HepG2 (cell line): ENCODE results near the gene UBE2H. TPM values are rescaled to one million over a fixed set of nuclear protein-coding genes. Genes with fewer than 3 reads are reported as not detected.

Experiments
- ETS1 ChIP-seq: sonication (generic); formaldehyde crosslinking; IDR thresholded peaks from 2 replicates; pipeline ENCODE4 v1.4.0; 2020; ENCODE audit warnings: missing genetic modification reagents
- FOXK1 ChIP-seq: sonication (generic); formaldehyde crosslinking; IDR thresholded peaks from 2 replicates; pipeline ENCODE4 v1.4.0; 2020; ENCODE audit warnings: low read depth, missing genetic modification reagents, borderline replicate concordance
- GABPA ChIP-seq, 2 experiments: IDR thresholded peaks; 2 replicates each; pipeline ENCODE4 v1.6.1; 2011 to 2016; ENCODE audit warnings: low read depth in 2 of 2, low read length in 1 of 2, missing biosample characterization in 1 of 2, missing genetic modification characterization in 1 of 2
- POLR2A ChIP-seq, 2 experiments: IDR thresholded peaks; 2 replicates each; pipeline ENCODE4 v1.6.1; 2011; ENCODE audit warnings: low read depth in 2 of 2, low read length in 2 of 2, mild to moderate bottlenecking in 1 of 2, moderate library complexity in 1 of 2; ENCODE audit not compliant: insufficient read depth in 1 of 2
- THAP11 ChIP-seq: IDR thresholded peaks from 2 replicates; pipeline ENCODE4 v1.6.1; 2016; ENCODE audit warnings: missing biosample characterization, missing genetic modification reagents
- ZNF318 ChIP-seq: sonication (generic); formaldehyde crosslinking; IDR thresholded peaks from 2 replicates; pipeline ENCODE4 v1.4.0; 2020; ENCODE audit warnings: mild to moderate bottlenecking, missing genetic modification reagents
- ZNF484 ChIP-seq: sonication (generic); formaldehyde crosslinking; IDR thresholded peaks from 2 replicates; pipeline ENCODE4 v1.5.1; 2020; ENCODE audit warnings: mild to moderate bottlenecking, low read depth, missing genetic modification reagents, borderline replicate concordance
- ZNF746 ChIP-seq: sonication (generic); formaldehyde crosslinking; IDR thresholded peaks from 2 replicates; pipeline ENCODE4 v1.8.0; 2022; ENCODE audit warnings: mild to moderate bottlenecking, missing genetic modification reagents
- ZSCAN12 ChIP-seq: sonication (generic); formaldehyde crosslinking; IDR thresholded peaks from 2 replicates; pipeline ENCODE4 v1.9.0; 2021; ENCODE audit warnings: mild to moderate bottlenecking, missing genetic modification reagents
- polyA plus RNA-seq, 8 experiments: library from polyadenylated mRNA; depleted of rRNA in 3 of 8; stranded (reverse) in 7 of 8; unstranded in 1 of 8; fragments of >200 nt; fragmentation: Illumina TruSeq in 4 of 8; extraction: Trizol in 4 of 8; gene quantifications; 2 replicates each; pipeline versions ENCODE4 v1.2.1 to v1.2.3, GENCODE V29; 2011 to 2016; ENCODE audit warnings: low read depth in 4 of 8, missing spikeins in 1 of 8, mixed read lengths in 1 of 8; ENCODE audit not compliant: insufficient read depth in 1 of 8
- total RNA-seq, 5 experiments: library from RNA; depleted of rRNA; stranded (reverse); fragments of >200 nt; fragmentation: Illumina TruSeq; extraction: Trizol; gene quantifications; 2 replicates each; pipeline ENCODE4 v1.2.3, GENCODE V29; 2016; ENCODE audit warnings: low read depth in 1 of 5
- TF ChIP-seq, protein P1 (sequence below): sonication (generic); formaldehyde crosslinking; IDR thresholded peaks from one replicate; pipeline ENCODE4 v1.5.1; 2020; ENCODE audit warnings: mild to moderate bottlenecking, missing genetic modification reagents; ENCODE audit errors: not compliant biosample characterization
- TF ChIP-seq, protein P2 (sequence below): sonication (generic); formaldehyde crosslinking; IDR thresholded peaks from 2 replicates; pipeline ENCODE4 v1.4.0; 2020; ENCODE audit warnings: missing genetic modification reagents, low read depth, mild to moderate bottlenecking, borderline replicate concordance

Gene UBE2H
- total and polyA plus RNA-seq, 2 of the 13 experiments (the other 11 are each of a cell fraction or from before 2014, with no cell fraction given), result 15.5 to 40.1 TPM

- TF ChIP-seq, protein P1, sequence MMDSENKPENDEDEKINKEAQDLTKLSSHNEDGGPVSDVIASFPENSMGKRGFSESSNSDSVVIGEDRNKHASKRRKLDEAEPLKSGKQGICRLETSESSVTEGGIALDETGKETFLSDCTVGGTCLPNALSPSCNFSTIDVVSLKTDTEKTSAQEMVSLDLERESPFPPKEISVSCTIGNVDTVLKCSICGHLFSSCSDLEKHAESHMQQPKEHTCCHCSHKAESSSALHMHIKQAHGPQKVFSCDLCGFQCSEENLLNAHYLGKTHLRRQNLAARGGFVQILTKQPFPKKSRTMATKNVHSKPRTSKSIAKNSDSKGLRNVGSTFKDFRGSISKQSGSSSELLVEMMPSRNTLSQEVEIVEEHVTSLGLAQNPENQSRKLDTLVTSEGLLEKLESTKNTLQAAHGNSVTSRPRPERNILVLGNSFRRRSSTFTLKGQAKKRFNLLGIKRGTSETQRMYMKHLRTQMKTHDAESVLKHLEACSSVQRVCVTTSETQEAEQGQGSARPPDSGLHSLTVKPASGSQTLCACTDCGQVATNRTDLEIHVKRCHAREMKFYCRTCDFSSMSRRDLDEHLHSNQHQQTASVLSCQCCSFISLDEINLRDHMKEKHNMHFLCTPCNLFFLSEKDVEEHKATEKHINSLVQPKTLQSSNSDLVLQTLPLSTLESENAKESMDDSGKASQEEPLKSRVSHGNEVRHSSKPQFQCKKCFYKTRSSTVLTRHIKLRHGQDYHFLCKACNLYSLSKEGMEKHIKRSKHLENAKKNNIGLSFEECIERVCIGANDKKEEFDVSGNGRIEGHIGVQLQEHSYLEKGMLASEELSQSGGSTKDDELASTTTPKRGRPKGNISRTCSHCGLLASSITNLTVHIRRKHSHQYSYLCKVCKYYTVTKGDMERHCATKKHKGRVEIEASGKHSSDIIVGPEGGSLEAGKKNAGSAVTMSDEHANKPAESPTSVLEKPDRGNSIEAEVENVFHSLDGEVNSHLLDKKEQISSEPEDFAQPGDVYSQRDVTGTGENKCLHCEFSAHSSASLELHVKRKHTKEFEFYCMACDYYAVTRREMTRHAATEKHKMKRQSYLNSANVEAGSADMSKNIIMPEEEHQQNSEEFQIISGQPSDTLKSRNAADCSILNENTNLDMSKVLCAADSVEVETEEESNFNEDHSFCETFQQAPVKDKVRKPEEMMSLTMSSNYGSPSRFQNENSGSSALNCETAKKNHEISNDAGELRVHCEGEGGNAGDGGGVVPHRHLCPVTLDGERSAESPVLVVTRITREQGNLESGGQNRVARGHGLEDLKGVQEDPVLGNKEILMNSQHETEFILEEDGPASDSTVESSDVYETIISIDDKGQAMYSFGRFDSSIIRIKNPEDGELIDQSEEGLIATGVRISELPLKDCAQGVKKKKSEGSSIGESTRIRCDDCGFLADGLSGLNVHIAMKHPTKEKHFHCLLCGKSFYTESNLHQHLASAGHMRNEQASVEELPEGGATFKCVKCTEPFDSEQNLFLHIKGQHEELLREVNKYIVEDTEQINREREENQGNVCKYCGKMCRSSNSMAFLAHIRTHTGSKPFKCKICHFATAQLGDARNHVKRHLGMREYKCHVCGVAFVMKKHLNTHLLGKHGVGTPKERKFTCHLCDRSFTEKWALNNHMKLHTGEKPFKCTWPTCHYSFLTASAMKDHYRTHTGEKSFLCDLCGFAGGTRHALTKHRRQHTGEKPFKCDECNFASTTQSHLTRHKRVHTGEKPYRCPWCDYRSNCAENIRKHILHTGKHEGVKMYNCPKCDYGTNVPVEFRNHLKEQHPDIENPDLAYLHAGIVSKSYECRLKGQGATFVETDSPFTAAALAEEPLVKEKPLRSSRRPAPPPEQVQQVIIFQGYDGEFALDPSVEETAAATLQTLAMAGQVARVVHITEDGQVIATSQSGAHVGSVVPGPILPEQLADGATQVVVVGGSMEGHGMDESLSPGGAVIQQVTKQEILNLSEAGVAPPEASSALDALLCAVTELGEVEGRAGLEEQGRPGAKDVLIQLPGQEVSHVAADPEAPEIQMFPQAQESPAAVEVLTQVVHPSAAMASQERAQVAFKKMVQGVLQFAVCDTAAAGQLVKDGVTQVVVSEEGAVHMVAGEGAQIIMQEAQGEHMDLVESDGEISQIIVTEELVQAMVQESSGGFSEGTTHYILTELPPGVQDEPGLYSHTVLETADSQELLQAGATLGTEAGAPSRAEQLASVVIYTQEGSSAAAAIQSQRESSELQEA (CRISPR knock-in tag), result no peak
- TF ChIP-seq GABPA (IDR thresholded peaks at IDR 0.05; ENCODE audit: low read depth, low read length), result no peak
- TF ChIP-seq GABPA (CRISPR knock-in tag; IDR thresholded peaks at IDR 0.05; ENCODE audit: low read depth), result peak; percentile 56
- no peak for TF ChIP-seq ZNF746 (CRISPR knock-in tag)
- TF ChIP-seq, protein P2, sequence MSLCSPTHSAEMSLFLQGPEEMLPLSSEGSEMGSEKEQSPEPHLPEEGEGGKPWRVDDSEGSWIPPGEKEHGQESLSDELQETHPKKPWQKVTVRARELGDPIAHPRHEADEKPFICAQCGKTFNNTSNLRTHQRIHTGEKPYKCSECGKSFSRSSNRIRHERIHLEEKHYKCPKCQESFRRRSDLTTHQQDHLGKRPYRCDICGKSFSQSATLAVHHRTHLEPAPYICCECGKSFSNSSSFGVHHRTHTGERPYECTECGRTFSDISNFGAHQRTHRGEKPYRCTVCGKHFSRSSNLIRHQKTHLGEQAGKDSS (CRISPR knock-in tag), result no peak
- no peak for TF ChIP-seq ZSCAN12 (CRISPR knock-in tag)
- peak in 1 of 2 experiments; percentile 71; a peak in 3 of 4 replicates for TF ChIP-seq POLR2A (IDR thresholded peaks at IDR 0.05; ENCODE audit: insufficient read depth in 1 of 2, low read depth in 2 of 2, low read length in 2 of 2)
- no peak for TF ChIP-seq ZNF484
- no peak for TF ChIP-seq ZNF318 (CRISPR knock-in tag)
- no peak for TF ChIP-seq ETS1 (CRISPR knock-in tag)
- peak; percentile 97 for TF ChIP-seq FOXK1 (CRISPR knock-in tag)
- peak; percentile 84 for TF ChIP-seq THAP11
Measured at GRCh38 chr7:129948877-129949291, 3.9 kb downstream of the UBE2H start (continued).
